Endothelial cell of umbilical vein (primary cell): ENCODE measurements around the gene ARHGEF10L.

ENCODE experiments used
- POLR2A ChIP-seq: IDR thresholded peaks from 2 replicates; pipeline ENCODE4 v1.6.1; 2012; ENCODE audit warnings: low read depth, mild to moderate bottlenecking, control low read depth, low read length
- POLR2AphosphoS5 ChIP-seq: IDR thresholded peaks from 2 replicates; pipeline ENCODE4 v1.6.1; 2012; ENCODE audit warnings: low read depth, mild to moderate bottlenecking, control low read depth, low read length, moderate library complexity; ENCODE audit not compliant: insufficient read depth
- TF ChIP-seq, protein P1 (sequence below), 2 donors: IDR thresholded peaks; 1 replicate in 1 of 2; 2 replicates in 1 of 2; pipeline ENCODE4 v1.5.1; 2011; ENCODE audit warnings: low read length in 2 of 2, mild to moderate bottlenecking in 2 of 2, moderate library complexity in 2 of 2, control low read depth in 1 of 2, inconsistent platforms in 1 of 2, low read depth in 1 of 2; ENCODE audit not compliant: insufficient read depth in 1 of 2; ENCODE audit errors: extremely low read depth in 1 of 2
- TF ChIP-seq, protein P2 (sequence below): IDR thresholded peaks from 2 replicates; pipeline ENCODE4 v1.6.1; 2011; ENCODE audit not compliant: insufficient read depth, insufficient read length

DNA sequence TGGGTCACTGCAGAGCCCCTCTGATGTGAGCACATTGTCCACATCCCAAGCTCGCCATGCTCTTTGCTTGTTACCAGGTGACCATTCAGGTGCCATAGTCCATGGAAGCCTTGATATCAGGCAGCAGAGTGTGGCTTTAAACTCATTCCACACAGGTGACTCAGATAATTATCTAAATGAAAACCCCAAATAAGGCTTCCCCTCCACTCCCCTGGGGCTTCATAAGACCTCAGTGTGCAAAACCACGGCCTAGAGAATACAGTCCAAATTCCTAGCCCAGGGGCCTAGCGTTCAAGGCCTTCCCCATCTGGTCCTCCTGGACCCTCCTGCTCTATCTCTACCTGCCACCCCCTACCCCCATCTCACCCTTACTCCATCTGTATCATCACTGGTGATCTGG lies 97.1 kb downstream of the ARHGEF10L start:
- TF ChIP-seq, protein P1, sequence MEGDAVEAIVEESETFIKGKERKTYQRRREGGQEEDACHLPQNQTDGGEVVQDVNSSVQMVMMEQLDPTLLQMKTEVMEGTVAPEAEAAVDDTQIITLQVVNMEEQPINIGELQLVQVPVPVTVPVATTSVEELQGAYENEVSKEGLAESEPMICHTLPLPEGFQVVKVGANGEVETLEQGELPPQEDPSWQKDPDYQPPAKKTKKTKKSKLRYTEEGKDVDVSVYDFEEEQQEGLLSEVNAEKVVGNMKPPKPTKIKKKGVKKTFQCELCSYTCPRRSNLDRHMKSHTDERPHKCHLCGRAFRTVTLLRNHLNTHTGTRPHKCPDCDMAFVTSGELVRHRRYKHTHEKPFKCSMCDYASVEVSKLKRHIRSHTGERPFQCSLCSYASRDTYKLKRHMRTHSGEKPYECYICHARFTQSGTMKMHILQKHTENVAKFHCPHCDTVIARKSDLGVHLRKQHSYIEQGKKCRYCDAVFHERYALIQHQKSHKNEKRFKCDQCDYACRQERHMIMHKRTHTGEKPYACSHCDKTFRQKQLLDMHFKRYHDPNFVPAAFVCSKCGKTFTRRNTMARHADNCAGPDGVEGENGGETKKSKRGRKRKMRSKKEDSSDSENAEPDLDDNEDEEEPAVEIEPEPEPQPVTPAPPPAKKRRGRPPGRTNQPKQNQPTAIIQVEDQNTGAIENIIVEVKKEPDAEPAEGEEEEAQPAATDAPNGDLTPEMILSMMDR (IDR thresholded peaks at IDR 0.05; ENCODE audit: extremely low read depth in 1 of 2, insufficient read depth in 1 of 2, low read depth in 1 of 2, low read length in 2 of 2): no peak
- no peak for TF ChIP-seq POLR2A
- TF ChIP-seq, protein P2, sequence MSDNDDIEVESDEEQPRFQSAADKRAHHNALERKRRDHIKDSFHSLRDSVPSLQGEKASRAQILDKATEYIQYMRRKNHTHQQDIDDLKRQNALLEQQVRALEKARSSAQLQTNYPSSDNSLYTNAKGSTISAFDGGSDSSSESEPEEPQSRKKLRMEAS: no peak
- no peak for TF ChIP-seq POLR2AphosphoS5
